ENCODE measurements around the gene MEF2C.

GRCh38 chr5:88808153-88808552 lies 74.8 kb downstream of the MEF2C start:
- TF ChIP-seq, protein P1, sequence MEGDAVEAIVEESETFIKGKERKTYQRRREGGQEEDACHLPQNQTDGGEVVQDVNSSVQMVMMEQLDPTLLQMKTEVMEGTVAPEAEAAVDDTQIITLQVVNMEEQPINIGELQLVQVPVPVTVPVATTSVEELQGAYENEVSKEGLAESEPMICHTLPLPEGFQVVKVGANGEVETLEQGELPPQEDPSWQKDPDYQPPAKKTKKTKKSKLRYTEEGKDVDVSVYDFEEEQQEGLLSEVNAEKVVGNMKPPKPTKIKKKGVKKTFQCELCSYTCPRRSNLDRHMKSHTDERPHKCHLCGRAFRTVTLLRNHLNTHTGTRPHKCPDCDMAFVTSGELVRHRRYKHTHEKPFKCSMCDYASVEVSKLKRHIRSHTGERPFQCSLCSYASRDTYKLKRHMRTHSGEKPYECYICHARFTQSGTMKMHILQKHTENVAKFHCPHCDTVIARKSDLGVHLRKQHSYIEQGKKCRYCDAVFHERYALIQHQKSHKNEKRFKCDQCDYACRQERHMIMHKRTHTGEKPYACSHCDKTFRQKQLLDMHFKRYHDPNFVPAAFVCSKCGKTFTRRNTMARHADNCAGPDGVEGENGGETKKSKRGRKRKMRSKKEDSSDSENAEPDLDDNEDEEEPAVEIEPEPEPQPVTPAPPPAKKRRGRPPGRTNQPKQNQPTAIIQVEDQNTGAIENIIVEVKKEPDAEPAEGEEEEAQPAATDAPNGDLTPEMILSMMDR (IDR thresholded peaks at IDR 0.05): no peak
- TF ChIP-seq POLR2A (IDR thresholded peaks at IDR 0.05): no peak
